ENCODE data around the gene EBF3. TPM values are rescaled to one million over a fixed set of nuclear protein-coding genes. Genes with fewer than 3 reads are reported as not detected.

The EBF3 gene
- total RNA-seq, 1 experiment from 2014 or later = not detected

DNA sequence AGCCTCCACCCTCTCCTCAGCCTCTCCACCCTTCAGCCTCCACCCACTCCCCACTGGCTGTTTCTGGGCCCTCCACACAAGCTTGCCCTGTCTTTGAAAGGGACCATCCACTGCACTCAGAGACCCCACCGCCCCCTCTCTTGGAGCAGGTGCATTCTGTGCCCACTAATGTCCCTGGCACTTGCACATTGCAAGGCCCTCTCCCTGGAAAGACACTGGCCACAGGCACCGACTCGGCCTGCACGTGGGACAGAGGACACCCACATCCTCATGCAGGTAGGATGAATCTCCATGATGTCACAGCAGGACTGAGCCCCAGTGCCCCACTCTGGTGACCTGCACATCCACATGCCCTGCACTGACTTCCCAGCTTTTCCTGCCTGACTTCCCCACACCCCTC lies 36.8 kb upstream of the EBF3 start:
- no peak for DNase-seq
- intact Hi-C loops (cut with micrococcal nuclease; ENCODE audit: unreplicated experiment) = no loop called here
- no peaks in the 10 kb centered on the region for H3F3A ChIP-seq (ENCODE audit: insufficient read depth, low read depth)
- H3K27ac ChIP-seq = no peak overlapping the region
- no peaks in the 10 kb centered on the region for H3K36me3 ChIP-seq (ENCODE audit: low read depth)
- H3K9me3 ChIP-seq (ENCODE audit: insufficient read depth, low read depth) = no peaks in the 10 kb centered on the region
- no peaks in the 10 kb centered on the region for H3K27me3 ChIP-seq (ENCODE audit: insufficient read depth, low read depth)
- no peaks in the 10 kb centered on the region for H4K20me1 ChIP-seq (ENCODE audit: insufficient read depth)
- H3K4me3 ChIP-seq = no peak overlapping the region
- BruUV-seq (replicated peaks) = no TSS peak
- H3K9me2 ChIP-seq (ENCODE audit: insufficient read depth) = no peaks in the 10 kb centered on the region
- H2AFZ ChIP-seq = no peak overlapping the region
- H3K79me2 ChIP-seq (ENCODE audit: low read depth) = no peaks in the 10 kb centered on the region
- ChIA-PET POLR2A (ENCODE audit: unreplicated experiment) (no interaction called here), CTCF (no interaction called here)
- TF ChIP-seq CTCF (conservative IDR thresholded peaks at IDR 0.05) = no peak
- no peak for TF ChIP-seq EZH2 (IDR thresholded peaks at IDR 0.05; ENCODE audit: low read depth)
- H3K4me2 ChIP-seq = no peak overlapping the region
- no peaks in the 10 kb centered on the region for H3K4me1 ChIP-seq (replicated peaks; ENCODE audit: insufficient read depth)

GRCh38 chr10:129999140-129999539 lies 35.1 kb upstream of the EBF3 start:
- no peaks in the 10 kb centered on the region for H4K20me1 ChIP-seq (ENCODE audit: insufficient read depth)
- H3K9me3 ChIP-seq (ENCODE audit: insufficient read depth, low read depth) = no peaks in the 10 kb centered on the region
- no peaks in the 10 kb centered on the region for H3K79me2 ChIP-seq (ENCODE audit: low read depth)
- H3K36me3 ChIP-seq (ENCODE audit: low read depth) = no peaks in the 10 kb centered on the region
- intact Hi-C loops (cut with micrococcal nuclease; ENCODE audit: unreplicated experiment) = no loop called here
- no peak overlapping the region for H2AFZ ChIP-seq
- no peaks in the 10 kb centered on the region for H3K9me2 ChIP-seq (ENCODE audit: insufficient read depth)
- ChIA-PET POLR2A (ENCODE audit: unreplicated experiment) (no interaction called here), CTCF (no interaction called here)
- H3K4me2 ChIP-seq = no peak overlapping the region
- H3K4me3 ChIP-seq = no peak overlapping the region
- BruUV-seq (replicated peaks) = no TSS peak
- no peak for DNase-seq
- H3K4me1 ChIP-seq (replicated peaks; ENCODE audit: insufficient read depth) = no peaks in the 10 kb centered on the region
- TF ChIP-seq EZH2 (IDR thresholded peaks at IDR 0.05; ENCODE audit: low read depth) = no peak
- no peaks in the 10 kb centered on the region for H3F3A ChIP-seq (ENCODE audit: insufficient read depth, low read depth)
- H3K27me3 ChIP-seq (ENCODE audit: insufficient read depth, low read depth) = no peaks in the 10 kb centered on the region; the same call in 1 of the 2 replicates
- no peak overlapping the region for H3K27ac ChIP-seq

- Histone ChIP-seq H3K4me1 (replicated peaks; ENCODE audit: insufficient read depth) (no peaks in the 10 kb centered on the region), H3K9me2 (ENCODE audit: insufficient read depth) (no peaks in the 10 kb centered on the region), H3K9me3 (ENCODE audit: insufficient read depth, low read depth) (no peaks in the 10 kb centered on the region), H3K36me3 (ENCODE audit: low read depth) (no peaks in the 10 kb centered on the region), H3K27me3 (ENCODE audit: insufficient read depth, low read depth) (no peaks in the 10 kb centered on the region; the same call in 1 of the 2 replicates), H3K79me2 (ENCODE audit: low read depth) (no peaks in the 10 kb centered on the region), H3K4me2 (no peak overlapping the region), H2AFZ (no peak overlapping the region), H4K20me1 (ENCODE audit: insufficient read depth) (no peaks in the 10 kb centered on the region), H3K4me3 (no peak overlapping the region), H3K27ac (no peak overlapping the region), H3F3A (ENCODE audit: insufficient read depth, low read depth) (no peaks in the 10 kb centered on the region)
- DNase-seq = no peak
- intact Hi-C loops (cut with micrococcal nuclease; ENCODE audit: unreplicated experiment) = no loop called here
- TF ChIP-seq CTCF (conservative IDR thresholded peaks at IDR 0.05) (no peak), EZH2 (IDR thresholded peaks at IDR 0.05; ENCODE audit: low read depth) (no peak)
- POLR2A ChIA-PET (ENCODE audit: unreplicated experiment) = no interaction called here
- BruUV-seq (replicated peaks) = no TSS peak
- CTCF ChIA-PET = no interaction called here
Observed at GRCh38 chr10:129993621-129994020, 29.5 kb upstream of the EBF3 start.

- no peak for TF ChIP-seq EZH2 (IDR thresholded peaks at IDR 0.05; ENCODE audit: low read depth)
- no peak for TF ChIP-seq CTCF (conservative IDR thresholded peaks at IDR 0.05)
- Histone ChIP-seq H2AFZ (no peak overlapping the region), H3K79me2 (ENCODE audit: low read depth) (no peaks in the 10 kb centered on the region), H3K27ac (no peak overlapping the region), H3K36me3 (ENCODE audit: low read depth) (no peaks in the 10 kb centered on the region), H3K4me2 (no peak overlapping the region), H3F3A (ENCODE audit: insufficient read depth, low read depth) (no peaks in the 10 kb centered on the region), H3K9me3 (ENCODE audit: insufficient read depth, low read depth) (no peaks in the 10 kb centered on the region), H4K20me1 (ENCODE audit: insufficient read depth) (no peaks in the 10 kb centered on the region), H3K27me3 (ENCODE audit: insufficient read depth, low read depth) (no peaks in the 10 kb centered on the region; the same call in 1 of the 2 replicates), H3K4me1 (replicated peaks; ENCODE audit: insufficient read depth) (no peaks in the 10 kb centered on the region), H3K4me3 (no peak overlapping the region), H3K9me2 (ENCODE audit: insufficient read depth) (no peaks in the 10 kb centered on the region)
- intact Hi-C loops (cut with micrococcal nuclease; ENCODE audit: unreplicated experiment) = no loop called here
- DNase-seq = no peak
- no TSS peak for BruUV-seq (replicated peaks)
- ChIA-PET CTCF (no interaction called here), POLR2A (ENCODE audit: unreplicated experiment) (no interaction called here)
Observed at GRCh38 chr10:129992356-129992755, 28.3 kb upstream of the EBF3 start.

Data from PC-9 (cell line).